ENCODE measurements around the gene KCNK17.

GRCh38 chr6:39260456-39260855 lies 53.8 kb downstream of the KCNK17 start:
- TF ChIP-seq CTCF (IDR thresholded peaks at IDR 0.05) (no peak), POLR2AphosphoS5 (IDR thresholded peaks at IDR 0.05) (no peak), POLR2A (IDR thresholded peaks at IDR 0.05) (no peak)
